NCI-H748 treated with DMSO at 0.1 percent for 48 hours (cell line): ENCODE measurements around the gene HGFAC.
"Not testable (repeated sequence)": the region's sequence is repeated elsewhere in the genome, so short reads cannot be mapped to it uniquely, and the experiment has no call there.

ENCODE experiments used
- DNase-seq: peaks from one replicate; lab custom pipeline; 2025; lab: John Stamatoyannopoulos, UW

The HGFAC gene

DNA sequence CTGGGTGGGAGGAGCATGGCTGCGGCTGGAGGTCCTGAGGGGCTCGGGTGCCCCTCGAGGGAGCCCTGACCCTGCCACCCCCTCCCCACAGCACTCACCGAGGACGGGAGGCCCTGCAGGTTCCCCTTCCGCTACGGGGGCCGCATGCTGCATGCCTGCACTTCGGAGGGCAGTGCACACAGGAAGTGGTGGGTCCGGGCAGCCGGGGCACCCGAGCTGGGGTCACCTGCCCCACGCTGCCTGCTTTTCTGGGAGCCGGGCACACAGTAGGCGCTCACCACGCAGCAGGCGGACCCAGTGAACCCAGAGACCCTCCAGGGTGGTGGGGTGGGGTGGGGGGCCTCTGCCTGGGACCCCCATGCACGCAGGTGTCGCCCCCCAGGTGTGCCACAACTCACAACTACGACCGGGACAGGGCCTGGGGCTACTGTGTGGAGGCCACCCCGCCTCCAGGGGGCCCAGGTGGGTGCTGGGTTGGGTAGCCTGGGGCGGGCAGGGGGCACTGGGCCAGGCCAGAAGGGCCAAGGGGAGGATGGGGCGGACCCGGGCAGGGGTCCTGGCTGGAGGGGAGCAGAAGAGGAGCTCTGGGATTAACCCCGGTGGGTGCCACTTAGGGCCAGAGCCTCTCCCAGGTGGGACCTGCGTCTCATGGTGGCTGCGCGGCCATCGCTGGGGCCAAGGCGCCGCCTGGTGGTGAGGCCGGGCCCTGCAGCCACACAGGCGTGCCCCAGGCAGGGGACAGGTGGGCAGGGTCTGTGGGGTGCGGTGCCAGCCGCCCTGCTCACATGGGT lies 1.4 kb downstream of the HGFAC start:
- no peak for DNase-seq

DNA sequence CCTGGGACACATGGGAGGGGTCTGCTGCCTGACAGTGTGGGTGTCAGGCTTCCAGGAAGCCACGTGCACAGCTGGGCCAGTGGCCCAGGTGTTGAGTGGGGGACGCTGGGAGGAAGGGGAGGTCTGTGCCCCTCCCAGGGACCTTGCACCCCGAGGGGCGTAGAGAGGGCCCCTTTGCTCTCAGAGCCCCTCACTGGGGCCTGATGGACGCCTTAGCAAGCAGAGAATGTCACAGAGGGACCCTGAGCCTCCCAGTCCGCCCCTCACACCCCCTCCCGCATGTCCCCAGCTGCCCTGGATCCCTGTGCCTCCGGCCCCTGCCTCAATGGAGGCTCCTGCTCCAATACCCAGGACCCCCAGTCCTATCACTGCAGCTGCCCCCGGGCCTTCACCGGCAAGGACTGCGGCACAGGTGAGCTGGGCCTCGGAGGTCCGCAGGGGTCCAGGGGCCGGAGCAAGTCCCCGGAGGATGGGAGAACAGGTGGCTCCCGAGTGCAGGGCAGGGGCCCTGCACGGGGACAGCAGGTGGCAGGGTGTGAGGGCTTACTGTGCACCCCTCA lies 2.1 kb downstream of the HGFAC start:
- DNase-seq = no peak

DNA sequence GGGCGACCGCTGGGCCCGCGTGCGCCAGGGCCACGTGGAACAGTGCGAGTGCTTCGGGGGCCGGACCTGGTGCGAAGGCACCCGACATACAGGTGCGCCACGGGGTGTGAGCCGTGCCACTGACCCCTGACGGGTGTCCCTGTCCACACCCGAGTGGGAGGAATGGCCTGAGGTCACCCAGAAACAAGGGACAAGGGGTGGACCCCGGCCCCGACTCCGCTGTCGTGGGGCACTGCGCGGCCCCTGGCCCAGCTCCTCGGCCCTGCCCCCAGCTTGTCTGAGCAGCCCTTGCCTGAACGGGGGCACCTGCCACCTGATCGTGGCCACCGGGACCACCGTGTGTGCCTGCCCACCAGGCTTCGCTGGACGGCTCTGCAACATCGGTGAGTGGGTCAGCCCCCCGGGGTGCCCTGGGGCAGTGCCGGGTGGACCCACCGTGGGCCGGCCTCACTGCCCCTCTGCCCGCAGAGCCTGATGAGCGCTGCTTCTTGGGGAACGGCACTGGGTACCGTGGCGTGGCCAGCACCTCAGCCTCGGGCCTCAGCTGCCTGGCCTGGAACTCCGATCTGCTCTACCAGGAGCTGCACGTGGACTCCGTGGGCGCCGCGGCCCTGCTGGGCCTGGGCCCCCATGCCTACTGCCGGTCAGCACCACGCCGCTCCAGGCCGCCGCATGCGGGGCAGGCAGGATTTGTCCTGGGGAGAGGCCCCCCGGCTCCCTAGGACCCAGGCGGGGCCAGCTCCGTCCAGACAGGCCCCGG lies 2.8 kb downstream of the HGFAC start:
- no peak for DNase-seq

DNA sequence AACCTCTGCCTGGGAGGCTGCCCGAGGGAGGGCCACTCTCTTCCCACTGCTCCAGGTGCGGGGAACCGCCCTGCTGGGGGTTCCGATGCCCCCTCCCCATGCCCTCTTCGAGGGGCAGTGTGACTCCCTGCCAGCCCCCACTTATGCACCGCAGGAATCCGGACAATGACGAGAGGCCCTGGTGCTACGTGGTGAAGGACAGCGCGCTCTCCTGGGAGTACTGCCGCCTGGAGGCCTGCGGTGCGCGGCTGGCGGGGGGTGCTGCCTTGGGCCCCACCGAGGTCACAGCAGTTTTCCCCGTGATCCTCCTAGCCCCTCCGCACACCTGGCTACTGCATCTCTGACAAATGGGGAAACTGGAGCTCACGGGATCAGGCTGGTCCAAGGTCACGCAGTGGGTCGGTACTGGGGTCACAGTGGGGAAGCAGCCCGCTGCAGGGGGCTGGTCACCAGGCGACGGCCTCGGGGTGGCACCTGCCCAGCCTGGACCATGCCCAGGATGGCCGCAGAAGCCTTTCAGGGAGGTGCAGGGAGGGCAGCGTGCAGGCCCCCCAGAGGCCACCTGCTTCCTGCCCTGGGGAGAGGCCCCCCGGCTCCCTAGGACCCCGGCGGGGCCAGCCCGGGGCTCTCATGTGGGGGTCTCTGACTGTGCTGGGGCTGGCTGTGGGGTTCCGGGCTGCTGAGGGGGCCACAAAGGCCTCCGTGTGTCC lies 3.5 kb downstream of the HGFAC start:
- no peak for DNase-seq

DNA sequence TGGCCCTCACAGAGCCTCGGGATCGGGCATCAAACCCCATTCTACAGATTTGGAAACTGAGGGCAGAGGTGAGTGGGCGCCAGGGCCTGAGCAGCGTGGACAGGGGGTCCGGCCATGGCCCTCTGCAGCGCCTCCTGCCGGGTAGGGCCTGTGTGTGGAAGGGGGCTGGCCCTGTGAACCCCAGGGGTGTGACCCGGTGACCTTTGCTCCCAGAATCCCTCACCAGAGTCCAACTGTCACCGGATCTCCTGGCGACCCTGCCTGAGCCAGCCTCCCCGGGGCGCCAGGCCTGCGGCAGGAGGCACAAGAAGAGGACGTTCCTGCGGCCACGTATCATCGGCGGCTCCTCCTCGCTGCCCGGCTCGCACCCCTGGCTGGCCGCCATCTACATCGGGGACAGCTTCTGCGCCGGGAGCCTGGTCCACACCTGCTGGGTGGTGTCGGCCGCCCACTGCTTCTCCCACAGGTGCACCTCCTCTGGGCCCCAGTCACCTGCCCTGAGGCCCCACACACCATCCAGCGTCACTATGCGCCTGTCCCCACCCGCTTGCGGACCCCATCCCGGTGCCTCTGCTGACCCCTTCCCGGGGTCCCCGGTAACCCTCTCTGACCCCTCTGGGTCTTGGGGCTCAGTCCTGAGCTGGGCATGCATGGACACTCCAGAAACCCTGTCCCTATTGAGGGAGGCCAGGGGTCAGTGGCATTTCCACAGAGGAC lies 4.2 kb downstream of the HGFAC start:
- DNase-seq = no peak

DNA sequence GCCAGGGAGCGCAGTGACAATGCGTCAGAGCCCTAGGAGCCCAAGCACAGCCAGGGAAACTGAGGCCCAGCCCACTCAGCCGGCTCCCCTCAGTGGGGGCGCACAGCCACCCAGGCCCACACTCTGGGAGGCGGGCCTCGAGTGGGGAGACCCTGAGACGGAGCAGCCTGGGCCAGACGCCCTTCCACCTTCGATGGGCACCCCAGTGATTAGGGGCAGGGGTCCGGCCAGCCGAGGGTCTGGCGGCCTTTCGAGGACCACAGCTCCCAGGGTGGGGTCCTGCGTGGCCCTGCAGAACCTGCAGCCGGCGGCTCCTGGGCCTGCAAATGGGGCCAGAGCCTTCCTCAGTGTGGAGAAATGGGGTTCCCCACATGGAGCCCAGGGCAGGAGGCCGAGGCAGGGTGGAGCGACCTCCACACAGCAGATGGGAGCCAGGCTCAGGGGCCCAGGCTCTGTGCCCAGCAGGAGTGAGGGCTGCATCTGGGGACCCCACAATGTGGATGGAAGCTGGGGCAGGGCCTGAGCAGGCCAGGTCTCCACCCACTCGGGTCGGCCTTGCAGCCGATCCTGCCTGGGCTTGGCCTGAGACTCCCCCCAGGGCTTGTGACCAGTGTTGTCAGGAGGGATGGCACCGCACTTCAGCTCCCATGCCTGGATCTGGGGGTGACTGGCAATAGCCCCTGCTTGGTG lies 5.0 kb downstream of the HGFAC start:
- no peak for DNase-seq

DNA sequence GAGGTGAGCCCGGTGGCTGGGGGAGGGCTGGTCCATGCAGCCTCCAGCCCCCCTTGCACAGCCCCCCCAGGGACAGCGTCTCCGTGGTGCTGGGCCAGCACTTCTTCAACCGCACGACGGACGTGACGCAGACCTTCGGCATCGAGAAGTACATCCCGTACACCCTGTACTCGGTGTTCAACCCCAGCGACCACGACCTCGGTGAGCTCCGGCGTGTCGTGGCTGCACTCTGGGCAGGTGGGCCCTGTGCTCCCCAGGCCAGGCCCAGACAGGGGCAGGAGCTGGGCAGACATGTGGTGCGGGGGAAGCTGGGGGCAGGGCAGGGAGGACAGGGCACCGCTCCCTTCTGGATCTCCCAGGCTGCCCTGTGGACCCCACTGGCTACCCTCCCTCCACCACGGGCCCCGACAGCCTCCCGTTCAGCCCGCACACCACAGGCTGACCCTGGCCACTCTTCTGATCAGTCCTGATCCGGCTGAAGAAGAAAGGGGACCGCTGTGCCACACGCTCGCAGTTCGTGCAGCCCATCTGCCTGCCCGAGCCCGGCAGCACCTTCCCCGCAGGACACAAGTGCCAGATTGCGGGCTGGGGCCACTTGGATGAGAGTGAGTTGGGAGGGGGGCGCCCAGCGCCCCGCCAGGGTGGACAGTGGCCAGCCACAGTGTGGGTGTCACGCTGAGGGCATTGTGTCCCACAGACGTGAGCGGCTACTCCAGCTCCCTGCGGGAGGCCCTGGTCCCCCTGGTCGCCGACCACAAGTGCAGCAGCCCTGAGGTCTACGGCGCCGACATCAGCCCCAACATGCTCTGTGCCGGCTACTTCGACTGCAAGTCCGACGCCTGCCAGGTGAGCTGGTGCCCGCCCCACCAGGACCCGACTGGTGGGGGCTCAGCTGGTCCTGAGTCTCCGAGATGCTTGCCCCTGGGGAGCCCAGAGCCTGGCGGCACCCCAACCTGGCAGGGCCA lies 5.9 kb downstream of the HGFAC start:
- DNase-seq = no peak

DNA sequence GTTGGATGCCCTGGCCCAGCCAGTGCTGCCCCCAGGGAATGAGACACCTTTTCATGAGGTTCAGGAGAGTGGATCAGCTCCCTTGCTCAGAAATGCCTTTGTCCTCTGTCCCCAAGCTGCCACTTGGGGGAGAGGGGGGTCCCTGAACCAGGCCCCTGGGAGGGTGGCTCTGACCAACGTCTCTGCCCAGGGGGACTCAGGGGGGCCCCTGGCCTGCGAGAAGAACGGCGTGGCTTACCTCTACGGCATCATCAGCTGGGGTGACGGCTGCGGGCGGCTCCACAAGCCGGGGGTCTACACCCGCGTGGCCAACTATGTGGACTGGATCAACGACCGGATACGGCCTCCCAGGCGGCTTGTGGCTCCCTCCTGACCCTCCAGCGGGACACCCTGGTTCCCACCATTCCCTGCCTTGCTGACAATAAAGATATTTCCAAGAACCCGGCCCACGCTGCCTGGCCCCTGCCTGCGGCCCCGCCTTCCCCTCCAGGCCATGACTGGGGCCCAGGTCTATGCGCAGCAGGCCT lies 7.3 kb downstream of the HGFAC start:
- no peak for DNase-seq

DNA sequence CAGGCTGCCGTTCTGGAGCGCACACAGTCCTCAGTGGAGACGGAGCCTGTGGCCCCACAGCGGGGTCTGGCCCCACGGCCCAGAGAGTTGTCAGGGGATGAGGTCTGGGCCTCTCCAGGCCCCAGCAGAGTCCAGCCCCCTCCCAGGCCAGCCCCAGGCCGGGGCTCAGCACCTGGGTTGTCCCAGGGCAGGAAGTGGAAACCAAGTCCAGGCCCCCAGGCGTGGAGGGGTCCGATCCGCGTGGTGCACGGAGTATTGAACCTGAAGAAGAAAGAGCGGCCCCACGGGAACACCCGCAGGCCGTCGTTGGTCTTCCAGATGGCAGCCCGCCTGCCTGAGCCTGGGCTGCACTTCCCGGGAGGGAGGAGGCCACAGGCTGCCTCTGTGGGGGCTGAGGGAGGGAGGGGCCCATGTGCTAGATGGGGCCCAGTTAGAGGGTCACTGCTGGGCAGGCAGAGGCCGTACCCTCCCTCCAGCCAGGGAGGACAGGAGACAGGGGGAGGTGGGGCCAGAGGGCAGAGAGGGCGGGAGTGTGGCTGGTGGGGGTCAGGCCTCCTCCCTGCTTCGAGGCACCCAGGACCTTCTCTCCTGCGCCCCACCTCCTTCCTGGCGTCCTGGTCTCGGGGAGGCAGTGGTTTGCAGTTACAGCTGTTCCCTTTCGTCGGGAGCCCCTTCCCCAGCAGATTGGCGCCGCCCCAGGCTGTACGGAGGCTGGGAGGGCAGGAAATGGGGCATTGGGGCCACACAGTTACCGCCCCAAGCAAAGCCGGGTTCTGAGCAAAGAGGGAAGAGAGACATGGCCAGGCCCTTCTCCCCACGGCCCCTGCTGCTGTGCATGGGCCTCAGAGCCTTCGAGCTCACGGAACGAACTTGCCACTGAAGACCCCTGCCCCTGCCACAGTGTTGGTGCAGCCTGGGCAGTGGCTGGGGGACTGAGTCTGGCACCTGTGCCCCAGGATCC lies 8.1 kb downstream of the HGFAC start:
- no peak for DNase-seq

DNA sequence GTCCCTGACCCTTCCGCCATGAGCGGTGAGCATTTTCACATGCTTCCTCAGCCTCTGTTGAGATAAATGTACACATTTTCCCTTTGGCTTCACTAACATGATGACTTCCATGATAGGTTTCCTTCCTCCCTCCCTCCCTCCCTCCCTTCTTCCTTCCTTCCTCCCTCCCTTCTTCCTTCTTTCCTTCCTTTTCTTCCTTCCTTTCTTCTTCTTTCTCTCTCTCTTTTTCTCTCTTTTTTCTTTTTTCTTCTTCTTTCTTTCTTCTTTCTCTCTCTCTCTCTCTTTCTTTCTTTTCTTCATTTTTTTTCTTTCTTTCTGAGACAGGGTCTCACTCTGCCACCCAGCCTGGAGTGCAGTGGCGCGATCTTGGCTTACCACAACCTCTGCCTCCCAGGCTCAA lies 8.9 kb downstream of the HGFAC start:
- no peak for DNase-seq

DNA sequence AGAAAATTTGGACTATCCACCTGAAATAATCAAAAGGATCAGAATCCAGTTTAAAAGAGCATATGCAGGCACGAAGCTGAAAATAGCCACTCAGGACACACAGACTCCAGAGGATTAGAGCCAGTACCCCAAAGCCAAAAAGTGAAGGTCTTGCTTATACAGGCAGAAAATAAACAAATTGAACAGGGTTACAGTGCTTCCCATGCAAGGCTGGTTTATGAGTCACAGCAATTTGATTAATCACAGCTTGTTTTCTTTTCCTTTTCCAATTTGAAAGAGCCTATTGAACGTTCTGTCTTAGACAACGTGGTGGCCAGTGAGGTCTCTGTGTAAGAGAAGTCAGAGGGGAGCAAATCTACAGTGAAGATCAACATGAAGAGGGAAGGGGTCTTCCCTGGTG lies 10.2 kb downstream of the HGFAC start:
- DNase-seq = no peak

DNA sequence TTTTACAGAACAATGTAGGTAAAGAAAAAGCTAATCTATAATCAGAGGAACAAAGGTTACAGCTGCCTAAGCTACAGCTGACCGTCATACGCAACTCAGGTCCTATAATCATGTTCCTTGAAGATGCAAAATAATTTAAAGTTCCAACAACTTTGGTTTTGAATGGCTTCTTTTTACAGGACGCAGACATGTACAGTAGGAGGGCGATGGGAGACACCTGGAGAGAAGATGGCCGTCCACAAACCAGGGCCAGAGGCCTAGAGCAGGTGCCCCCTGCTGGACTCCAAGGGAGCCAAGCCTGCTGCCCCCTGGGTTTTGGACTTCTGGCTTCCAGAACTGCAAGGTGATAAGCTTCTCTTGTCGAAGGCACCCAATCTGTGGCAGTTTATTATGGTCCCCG lies 10.6 kb downstream of the HGFAC start:
- DNase-seq = no peak

DNA sequence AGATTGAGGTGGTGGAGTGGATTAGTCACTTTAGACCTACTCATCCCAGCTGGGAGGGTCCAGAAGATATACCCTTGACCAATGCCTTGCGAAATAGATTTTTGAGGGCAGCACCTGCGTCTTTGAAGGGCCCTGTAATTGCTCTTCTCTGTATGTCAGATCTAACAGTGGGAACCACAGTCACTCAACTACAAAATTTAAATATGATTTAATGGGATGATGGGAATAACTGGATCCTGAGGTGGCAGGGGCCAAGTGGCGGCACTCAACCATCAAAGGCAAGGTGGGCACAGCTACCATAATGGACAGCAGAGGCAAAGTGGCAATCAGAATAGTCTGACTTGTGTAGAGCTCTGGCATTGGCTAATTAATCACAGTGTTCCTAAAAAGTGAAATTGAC lies 13.8 kb downstream of the HGFAC start:
- DNase-seq = not testable (repeated sequence)

DNA sequence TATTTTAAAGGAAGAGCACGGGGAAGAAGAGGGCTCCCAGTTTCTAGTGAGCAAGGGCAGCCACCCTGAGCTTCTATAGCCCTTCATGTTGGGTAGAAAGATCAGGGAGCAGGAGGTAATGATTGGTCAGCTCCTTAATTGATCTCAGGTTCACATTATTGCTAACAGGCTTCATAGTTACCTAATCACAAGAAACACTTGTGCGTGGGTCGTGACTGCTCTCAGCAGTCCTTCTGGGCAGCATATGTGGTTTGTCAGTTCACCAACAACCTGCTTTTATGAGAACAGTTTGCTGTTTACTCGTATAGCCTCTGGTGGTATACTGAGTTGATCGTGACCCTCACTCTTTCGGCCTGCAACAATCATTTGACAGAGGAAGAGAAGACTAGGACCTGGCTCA lies 16.6 kb downstream of the HGFAC start:
- DNase-seq = no peak

DNA sequence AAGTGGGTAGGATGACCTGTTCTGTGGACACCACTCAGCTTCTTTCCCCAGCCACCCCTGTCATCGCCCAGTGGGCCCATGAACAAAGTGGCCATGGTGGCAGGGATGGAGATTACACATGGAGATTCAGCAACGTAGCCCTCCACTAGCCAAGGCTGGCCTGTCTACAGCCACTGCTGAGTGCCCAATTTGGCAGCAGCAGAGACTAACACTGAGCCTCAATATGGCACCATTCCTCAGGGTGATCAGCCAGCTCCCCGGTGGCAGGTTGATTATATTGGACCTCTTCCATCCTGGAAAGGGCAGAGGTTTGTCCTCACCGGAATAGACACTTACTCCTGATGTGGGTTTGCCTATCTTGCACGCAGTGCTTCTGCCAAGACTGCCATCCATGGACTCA lies 17.4 kb downstream of the HGFAC start:
- DNase-seq = not testable (repeated sequence)

DNA sequence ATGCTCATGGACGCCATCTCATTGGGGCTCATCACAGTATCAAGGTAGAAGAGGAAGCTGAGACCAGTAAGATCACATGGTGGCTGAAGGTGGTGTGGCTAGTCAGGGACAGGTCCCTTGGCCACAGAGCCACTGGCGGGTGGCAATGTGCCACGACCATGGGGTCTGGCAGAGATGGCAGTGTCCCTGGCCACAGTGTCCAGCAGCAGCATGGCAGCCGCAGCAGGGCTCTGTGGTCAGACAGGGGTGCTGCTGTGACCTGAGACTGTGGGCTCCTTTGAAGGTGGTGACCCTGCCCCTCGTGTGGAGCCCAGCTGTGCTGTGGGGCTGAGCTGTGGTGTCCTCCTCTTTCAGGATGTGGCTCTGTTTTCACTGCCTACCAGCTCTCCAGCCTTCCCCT lies 19.2 kb downstream of the HGFAC start:
- no peak for DNase-seq

DNA sequence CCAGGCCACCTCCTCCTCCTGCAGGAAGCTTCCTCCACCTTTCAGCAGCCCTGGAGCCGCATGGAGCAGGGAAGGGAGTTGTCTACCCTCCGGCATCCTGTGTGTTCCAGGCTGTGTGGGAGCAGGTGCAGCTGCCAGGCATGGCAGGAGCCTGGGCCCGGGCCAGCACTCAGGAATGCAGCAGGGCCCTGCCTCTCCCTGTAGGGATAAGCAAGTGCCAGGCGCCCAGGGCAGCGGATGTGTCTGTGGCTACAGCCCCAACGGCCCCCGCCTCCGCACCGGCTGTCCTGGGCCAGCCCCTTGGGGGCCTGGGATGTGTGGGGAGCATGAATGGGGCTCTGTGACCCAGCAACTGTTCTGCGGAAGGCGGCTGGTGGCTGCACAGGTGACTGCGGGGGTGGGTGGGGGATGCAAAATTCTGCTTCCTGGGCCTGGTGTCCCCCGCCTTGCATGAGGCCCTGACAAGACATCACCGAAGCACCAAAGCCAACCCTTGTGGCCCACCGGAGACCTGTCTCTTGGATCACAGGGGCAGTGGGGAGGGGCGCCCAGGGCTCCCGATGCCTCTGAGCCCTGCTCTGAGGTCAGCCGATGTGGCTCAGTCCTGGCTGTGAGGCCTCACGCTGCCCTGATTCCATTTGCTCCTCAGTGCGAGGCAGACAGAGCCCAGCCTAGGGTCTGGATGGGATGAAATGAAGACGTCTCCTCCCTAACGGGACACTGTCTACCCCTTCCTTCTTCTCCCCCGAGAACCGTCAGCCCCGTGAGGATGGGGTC lies 19.9 kb downstream of the HGFAC start:
- no peak for DNase-seq

DNA sequence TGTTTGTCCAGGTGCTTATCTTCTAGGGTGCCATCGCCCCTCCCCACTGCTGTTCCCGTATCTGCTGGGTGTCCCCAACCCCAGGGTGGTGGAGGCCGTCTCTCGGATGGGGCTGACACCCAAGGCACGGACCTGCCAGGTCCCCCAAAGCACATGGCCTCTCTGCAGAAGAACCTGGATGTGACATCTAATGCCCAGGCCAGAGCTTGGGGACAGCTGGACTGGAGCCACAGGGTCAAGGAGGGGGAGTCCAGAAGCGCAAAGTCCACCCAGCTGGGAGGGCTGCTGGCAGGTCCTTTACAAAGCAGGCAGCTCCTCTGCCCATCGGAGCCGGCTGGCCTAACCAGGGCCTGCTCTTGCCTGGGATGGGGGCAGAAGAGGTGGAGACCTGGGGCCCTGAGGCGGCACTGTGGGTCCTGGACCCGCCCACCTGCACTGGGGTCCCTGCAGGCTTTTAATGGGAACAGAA lies 20.6 kb downstream of the HGFAC start:
- no peak for DNase-seq
